Endothelial cell (in vitro differentiated cells): Measurements from ENCODE around the gene PAH. TPM values are rescaled to one million over a fixed set of nuclear protein-coding genes. Genes with fewer than 3 reads are reported as not detected.

ENCODE experiments used
- DNase-seq: peaks from one replicate; pipeline ENCODE4 v3.0.0; 2021; ENCODE audit warnings: low spot score
- H3K27ac Mint-ChIP-seq: one replicate; pipeline ENCODE4 v1.8.0; 2021; ENCODE audit warnings: mixed read lengths, inconsistent platforms; ENCODE audit not compliant: unreplicated experiment
- H3K27me3 Mint-ChIP-seq: one replicate; pipeline ENCODE4 v1.8.0; 2021; ENCODE audit warnings: mild to moderate bottlenecking, moderate library complexity, mixed read lengths, inconsistent platforms; ENCODE audit not compliant: unreplicated experiment
- H3K36me3 Mint-ChIP-seq: one replicate; pipeline ENCODE4 v1.8.0; 2021; ENCODE audit warnings: mild to moderate bottlenecking, low read depth, mixed read lengths, inconsistent platforms; ENCODE audit not compliant: unreplicated experiment
- H3K4me1 Mint-ChIP-seq: one replicate; pipeline ENCODE4 v1.8.0; 2021; ENCODE audit warnings: mild to moderate bottlenecking, mixed read lengths, inconsistent platforms; ENCODE audit not compliant: unreplicated experiment
- H3K4me3 Mint-ChIP-seq: one replicate; pipeline ENCODE4 v1.8.0; 2021; ENCODE audit warnings: mild to moderate bottlenecking, mixed read lengths, inconsistent platforms; ENCODE audit not compliant: unreplicated experiment
- H3K9me3 Mint-ChIP-seq: one replicate; pipeline ENCODE4 v1.8.0; 2021; ENCODE audit warnings: mixed read lengths, inconsistent platforms; ENCODE audit not compliant: unreplicated experiment
- CTCF ChIP-seq: fragments of 200-600 bp; sonication (generic); IDR thresholded peaks from one replicate; pipeline ENCODE4 v1.5.0; 2021; ENCODE audit warnings: antibody characterized with exemption; ENCODE audit not compliant: unreplicated experiment
- total RNA-seq: library from RNA; stranded (reverse); fragmentation: NEBNext Ultra II Directional; extraction: Animal tissue kit (Norgen Biotek cat#: 25700); gene quantifications from one replicate; pipeline ENCODE4 v1.2.1, GENCODE V29; 2021; ENCODE audit not compliant: unreplicated experiment

The PAH gene
- total RNA-seq, 1 donor from 2014 or later = not detected

- DNase-seq = no peak
- H3K36me3 Mint-ChIP-seq = peaks cover 8% of the 10 kb centered on the region
- H3K4me1 Mint-ChIP-seq = peaks cover 19% of the 10 kb centered on the region
- H3K9me3 Mint-ChIP-seq = no peaks in the 10 kb centered on the region
- H3K4me3 Mint-ChIP-seq = peak overlapping the region; percentile 86
- peaks cover 50% of the 10 kb centered on the region for H3K27me3 Mint-ChIP-seq
- TF ChIP-seq CTCF = no peak
- no peak overlapping the region for H3K27ac Mint-ChIP-seq
Observed at GRCh38 chr12:102956738-102957327, 39.8 kb upstream of the PAH start.

GRCh38 chr12:102955926-102956737 is 39.1 kb upstream of the PAH start:
- Mint-ChIP-seq H3K27me3 (peaks cover 49% of the 10 kb centered on the region), H3K9me3 (no peaks in the 10 kb centered on the region), H3K27ac (no peak overlapping the region), H3K4me3 (peak overlapping the region; percentile 69), H3K36me3 (peaks cover 8% of the 10 kb centered on the region), H3K4me1 (peaks cover 21% of the 10 kb centered on the region)
- peak; percentile 36 for DNase-seq
- TF ChIP-seq CTCF = no peak

- H3K36me3 Mint-ChIP-seq = peaks cover 8% of the 10 kb centered on the region
- no peak overlapping the region for H3K4me3 Mint-ChIP-seq
- DNase-seq = no peak
- no peak for TF ChIP-seq CTCF
- no peaks in the 10 kb centered on the region for H3K9me3 Mint-ChIP-seq
- H3K4me1 Mint-ChIP-seq = peaks cover 24% of the 10 kb centered on the region
- no peak overlapping the region for H3K27ac Mint-ChIP-seq
- peaks cover 51% of the 10 kb centered on the region for H3K27me3 Mint-ChIP-seq
Observed at GRCh38 chr12:102954134-102954533, 37.1 kb upstream of the PAH start.

- Mint-ChIP-seq H3K27me3 (peaks cover 46% of the 10 kb centered on the region), H3K4me3 (no peak overlapping the region), H3K4me1 (peaks cover 19% of the 10 kb centered on the region), H3K9me3 (no peaks in the 10 kb centered on the region), H3K27ac (no peak overlapping the region), H3K36me3 (peaks cover 8% of the 10 kb centered on the region)
- DNase-seq = no peak
- no peak for TF ChIP-seq CTCF
Observed at GRCh38 chr12:102953221-102953620, 36.2 kb upstream of the PAH start.

GRCh38 chr12:102951841-102952240 is 34.8 kb upstream of the PAH start:
- no peak for DNase-seq
- Mint-ChIP-seq H3K4me1 (peaks cover 14% of the 10 kb centered on the region), H3K4me3 (no peak overlapping the region), H3K9me3 (no peaks in the 10 kb centered on the region), H3K27me3 (peaks cover 41% of the 10 kb centered on the region), H3K27ac (no peak overlapping the region), H3K36me3 (peaks cover 8% of the 10 kb centered on the region)
- no peak for TF ChIP-seq CTCF
